Hepatocyte (in vitro differentiated cells): ENCODE measurements around the gene EPHB3. TPM values are rescaled to one million over a fixed set of nuclear protein-coding genes. Genes with fewer than 3 reads are reported as not detected.

Experiments
- DNase-seq: peaks from one replicate; pipeline ENCODE4 v3.0.0-alpha.2; 2016; ENCODE audit warnings: low spot score
- H2AFZ ChIP-seq: fragments of 200-600 bp; sonication (generic); 2 replicates; pipeline ENCODE4 v1.6.0; 2016; ENCODE audit warnings: antibody characterized with exemption, mild to moderate bottlenecking
- H3K27ac ChIP-seq: fragments of 200-600 bp; sonication (generic); 2 replicates; pipeline ENCODE4 v1.5.1; 2016; ENCODE audit warnings: mild to moderate bottlenecking
- H3K27me3 ChIP-seq: fragments of 200-600 bp; sonication (generic); 2 replicates; pipeline ENCODE4 v1.6.1; 2016
- H3K36me3 ChIP-seq: fragments of 200-600 bp; sonication (generic); replicated peaks from 2 replicates; pipeline ENCODE4 v1.5.1; 2016; ENCODE audit warnings: low read depth; ENCODE audit not compliant: insufficient read depth
- H3K4me1 ChIP-seq: fragments of 200-600 bp; sonication (generic); 2 replicates; pipeline ENCODE4 v1.5.1; 2016; ENCODE audit warnings: mild to moderate bottlenecking, moderate library complexity; ENCODE audit not compliant: insufficient read depth
- H3K4me2 ChIP-seq: fragments of 200-600 bp; sonication (generic); 2 replicates; pipeline ENCODE4 v1.6.0; 2016
- H3K4me3 ChIP-seq: fragments of 200-600 bp; sonication (generic); 2 replicates; pipeline ENCODE4 v1.5.1; 2016; ENCODE audit warnings: mild to moderate bottlenecking
- H3K79me2 ChIP-seq: fragments of 200-600 bp; sonication (generic); 2 replicates; pipeline ENCODE4 v1.6.0; 2017; ENCODE audit warnings: mild to moderate bottlenecking
- H3K9me2 ChIP-seq: fragments of 200-600 bp; sonication (generic); replicated peaks from 2 replicates; pipeline ENCODE4 v1.6.0; 2017; ENCODE audit warnings: mild to moderate bottlenecking; ENCODE audit not compliant: insufficient read depth
- H3K9me3 ChIP-seq: fragments of 200-600 bp; sonication (generic); 2 replicates; pipeline ENCODE4 v1.5.1; 2016; ENCODE audit warnings: low read depth, mild to moderate bottlenecking
- H4K20me1 ChIP-seq: fragments of 200-600 bp; sonication (generic); 2 replicates; pipeline ENCODE4 v1.6.0; 2016; ENCODE audit warnings: mild to moderate bottlenecking; ENCODE audit not compliant: insufficient read depth, poor library complexity, severe bottlenecking
- CTCF ChIP-seq: fragments of 200-600 bp; sonication (generic); IDR thresholded peaks from 2 replicates; pipeline ENCODE4 v1.5.1; 2016; ENCODE audit warnings: antibody characterized with exemption, mild to moderate bottlenecking; ENCODE audit not compliant: poor library complexity
- EZH2 ChIP-seq: fragments of 200-600 bp; sonication (generic); IDR thresholded peaks from 2 replicates; pipeline ENCODE4 v1.6.1; 2016; ENCODE audit warnings: antibody characterized with exemption, mild to moderate bottlenecking, borderline replicate concordance
- EZH2phosphoT487 ChIP-seq: fragments of 200-600 bp; sonication (generic); IDR thresholded peaks from one replicate; pipeline ENCODE4 v1.6.1; 2018; ENCODE audit warnings: antibody characterized with exemption, mild to moderate bottlenecking, low read depth, moderate library complexity; ENCODE audit not compliant: unreplicated experiment, severe bottlenecking
- WGBS: methylation state at CpG from one replicate; pipeline ENCODE4 v1.1.6; 2016; ENCODE audit warnings: low lambda C conversion rate; ENCODE audit errors: missing lambda C conversion rate; 5-methylcytosine and 5-hydroxymethylcytosine counted together
- polyA plus RNA-seq: library from polyadenylated mRNA; unstranded; fragments of >200 nt; fragmentation: Nextera tagmentation; extraction: Ambion mirVana; gene quantifications from 2 replicates; pipeline ENCODE4 v1.2.1, GENCODE V29; 2016
- total RNA-seq: library from RNA; depleted of rRNA; stranded (reverse); fragments of >200 nt; gene quantifications from 2 replicates; pipeline ENCODE4 v1.2.3, GENCODE V29; 2014

The EPHB3 gene
- total and polyA plus RNA-seq, 2 experiments from 2014 or later, result 11.0 to 22.0 TPM

- Histone ChIP-seq H3K79me2 (no peaks in the 10 kb centered on the region), H3K4me1 (no peaks in the 10 kb centered on the region), H3K9me3 (no peaks in the 10 kb centered on the region), H3K36me3 (no peaks in the 10 kb centered on the region), H3K27ac (no peak overlapping the region), H4K20me1 (no peaks in the 10 kb centered on the region), H3K4me3 (no peak overlapping the region), H3K27me3 (peaks cover 9% of the 10 kb centered on the region), H2AFZ (no peak overlapping the region), H3K9me2 (no peaks in the 10 kb centered on the region), H3K4me2 (no peak overlapping the region)
- DNase-seq, result no peak
- no peak for TF ChIP-seq EZH2
- no peak for TF ChIP-seq CTCF
- no peak for TF ChIP-seq EZH2phosphoT487
- 66% methylated on average over 6 of the region's 6 CpGs for WGBS
Measured at GRCh38 chr3:184543256-184543655, 18.3 kb upstream of the EPHB3 start.

GRCh38 chr3:184543843-184544512 is 17.6 kb upstream of the EPHB3 start:
- 9% methylated on average over 17 of the region's 18 CpGs for WGBS
- TF ChIP-seq EZH2 (no peak), CTCF (peak; percentile 94), EZH2phosphoT487 (no peak)
- peak; percentile 87 for DNase-seq
- H3K79me2 ChIP-seq, result no peaks in the 10 kb centered on the region
- H3K36me3 ChIP-seq, result no peaks in the 10 kb centered on the region
- no peak overlapping the region for H2AFZ ChIP-seq
- no peaks in the 10 kb centered on the region for H3K4me1 ChIP-seq
- H3K4me3 ChIP-seq, result no peak overlapping the region
- no peaks in the 10 kb centered on the region for H4K20me1 ChIP-seq
- peaks cover 1% of the 10 kb centered on the region for H3K27me3 ChIP-seq
- peak overlapping the region; percentile 69 for H3K4me2 ChIP-seq
- H3K27ac ChIP-seq, result no peak overlapping the region
- H3K9me2 ChIP-seq, result no peaks in the 10 kb centered on the region
- H3K9me3 ChIP-seq, result no peaks in the 10 kb centered on the region

GRCh38 chr3:184544513-184544861 is 17.1 kb upstream of the EPHB3 start:
- Histone ChIP-seq H2AFZ (no peak overlapping the region), H4K20me1 (no peaks in the 10 kb centered on the region), H3K79me2 (no peaks in the 10 kb centered on the region), H3K4me3 (no peak overlapping the region), H3K27ac (no peak overlapping the region), H3K9me2 (no peaks in the 10 kb centered on the region), H3K9me3 (no peaks in the 10 kb centered on the region), H3K4me2 (no peak overlapping the region), H3K36me3 (no peaks in the 10 kb centered on the region), H3K27me3 (no peaks in the 10 kb centered on the region), H3K4me1 (no peaks in the 10 kb centered on the region)
- DNase-seq, result no peak
- TF ChIP-seq CTCF (no peak), EZH2 (no peak), EZH2phosphoT487 (no peak)
